WTC11 (cell line): ENCODE results near the gene ZNF554. TPM values are rescaled to one million over a fixed set of nuclear protein-coding genes. Genes with fewer than 3 reads are reported as not detected.
"Not testable (repeated sequence)": the region's sequence is repeated elsewhere in the genome, so short reads cannot be mapped to it uniquely, and the experiment has no call there.

Experiments used
- ATAC-seq: fragments of 200-7000 bp; cut with Tn5 transposase; 2 replicates; pipeline ENCODE4 v1.10.0; 2021; ENCODE audit warnings: mild to moderate bottlenecking, moderate library complexity
- CTCF ChIA-PET: fragments of 300-600 bp; sonication (Branson Sonifier 250); formaldehyde crosslinking; loops from one replicate; lab custom pipeline; 2021; ENCODE audit warnings: antibody characterized with exemption; lab: Charles Lee
- POLR2A ChIA-PET: fragments of 350-600 bp; sonication (Branson Sonifier 250); formaldehyde crosslinking; loops from one replicate; lab custom pipeline; 2021; ENCODE audit warnings: antibody characterized with exemption; lab: Charles Lee
- DNase-seq: peaks from one replicate; pipeline ENCODE4 v3.0.0; 2021; ENCODE audit warnings: low spot score
- H3K27ac Mint-ChIP-seq: 2 replicates; pipeline ENCODE4 v1.8.0; 2021; ENCODE audit warnings: mixed read lengths
- H3K27me3 Mint-ChIP-seq: 2 replicates; pipeline ENCODE4 v1.8.0; 2021; ENCODE audit warnings: low read depth, mild to moderate bottlenecking, moderate library complexity, mixed read lengths
- H3K36me3 Mint-ChIP-seq: 2 replicates; pipeline ENCODE4 v1.8.0; 2021; ENCODE audit warnings: mixed read lengths
- H3K4me1 Mint-ChIP-seq: 2 replicates; pipeline ENCODE4 v1.8.0; 2022; ENCODE audit warnings: mixed read lengths
- H3K4me3 Mint-ChIP-seq: 2 replicates; pipeline ENCODE4 v1.8.0; 2021; ENCODE audit warnings: mild to moderate bottlenecking, moderate library complexity, mixed read lengths
- H3K9me3 Mint-ChIP-seq: 2 replicates; pipeline ENCODE4 v1.8.0; 2021; ENCODE audit warnings: mixed read lengths
- ATF1 ChIP-seq: sonication (generic); formaldehyde crosslinking; IDR thresholded peaks from 2 replicates; pipeline ENCODE4 v1.8.1; 2023; ENCODE audit warnings: mild to moderate bottlenecking, moderate library complexity, missing genetic modification reagents
- ESRRA ChIP-seq: sonication (generic); formaldehyde crosslinking; IDR thresholded peaks from 2 replicates; pipeline ENCODE4 v1.8.1; 2022; ENCODE audit warnings: mild to moderate bottlenecking, missing genetic modification reagents, borderline replicate concordance
- FOXK1 ChIP-seq: sonication (generic); formaldehyde crosslinking; IDR thresholded peaks from 2 replicates; pipeline ENCODE4 v1.8.0; 2022; ENCODE audit warnings: mild to moderate bottlenecking, moderate library complexity, missing genetic modification reagents
- IRF2 ChIP-seq: sonication (generic); formaldehyde crosslinking; IDR thresholded peaks from 2 replicates; pipeline ENCODE4 v1.8.0; 2022; ENCODE audit warnings: low read depth, missing genetic modification reagents, borderline replicate concordance
- KAT7 ChIP-seq: sonication (generic); formaldehyde crosslinking; IDR thresholded peaks from 2 replicates; pipeline ENCODE4 v1.8.1; 2023; ENCODE audit warnings: missing genetic modification reagents, mild to moderate bottlenecking, borderline replicate concordance
- MXD4 ChIP-seq: fragments of 250-450 bp; sonication (Bioruptor Pico); IDR thresholded peaks from 2 replicates; pipeline ENCODE4 v1.8.0; 2021; ENCODE audit warnings: mild to moderate bottlenecking, moderate library complexity, borderline replicate concordance
- NR1H2 ChIP-seq: sonication (generic); formaldehyde crosslinking; IDR thresholded peaks from 2 replicates; pipeline ENCODE4 v1.9.0; 2021; ENCODE audit warnings: mild to moderate bottlenecking, moderate library complexity, missing genetic modification reagents
- PRRX2 ChIP-seq: fragments of 250-450 bp; sonication (Bioruptor Pico); IDR thresholded peaks from 2 replicates; pipeline ENCODE4 v1.8.0; 2021; ENCODE audit warnings: mild to moderate bottlenecking
- RORB ChIP-seq: fragments of 250-450 bp; sonication (Bioruptor Pico); IDR thresholded peaks from 2 replicates; pipeline ENCODE4 v1.9.0; 2021; ENCODE audit warnings: mild to moderate bottlenecking
- SMAD3 ChIP-seq: sonication (generic); formaldehyde crosslinking; IDR thresholded peaks from 2 replicates; pipeline ENCODE4 v1.8.0; 2022; ENCODE audit warnings: missing genetic modification reagents, mild to moderate bottlenecking, borderline replicate concordance
- SMAD4 ChIP-seq: sonication (generic); formaldehyde crosslinking; IDR thresholded peaks from 2 replicates; pipeline ENCODE4 v1.8.0; 2022; ENCODE audit warnings: mild to moderate bottlenecking, missing genetic modification reagents
- SOX15 ChIP-seq: fragments of 250-450 bp; sonication (Bioruptor Pico); IDR thresholded peaks from 2 replicates; pipeline ENCODE4 v1.9.0; 2021; ENCODE audit warnings: mild to moderate bottlenecking
- SP1 ChIP-seq: sonication (generic); formaldehyde crosslinking; conservative IDR thresholded peaks from 2 replicates; pipeline ENCODE4 v1.8.1; 2022; ENCODE audit warnings: missing genetic modification reagents
- STAT6 ChIP-seq: sonication (generic); formaldehyde crosslinking; conservative IDR thresholded peaks from 2 replicates; pipeline ENCODE4 v1.8.1; 2023; ENCODE audit warnings: mild to moderate bottlenecking, low read depth, missing genetic modification reagents, moderate library complexity
- ZBTB43 ChIP-seq: sonication (generic); formaldehyde crosslinking; IDR thresholded peaks from 2 replicates; pipeline ENCODE4 v1.8.1; 2023; ENCODE audit warnings: mild to moderate bottlenecking, missing genetic modification reagents
- ZNF121 ChIP-seq: sonication (generic); formaldehyde crosslinking; IDR thresholded peaks from 2 replicates; pipeline ENCODE4 v1.8.0; 2023; ENCODE audit warnings: missing genetic modification reagents
- ZNF317 ChIP-seq: sonication (generic); formaldehyde crosslinking; IDR thresholded peaks from 2 replicates; pipeline ENCODE4 v1.8.1; 2023; ENCODE audit warnings: low read depth, mild to moderate bottlenecking, moderate library complexity, missing genetic modification reagents, borderline replicate concordance
- ZNF671 ChIP-seq: fragments of 250-450 bp; sonication (Bioruptor Pico); IDR thresholded peaks from 2 replicates; pipeline ENCODE4 v1.8.0; 2021; ENCODE audit warnings: mild to moderate bottlenecking
- total RNA-seq: library from RNA; stranded (reverse); gene quantifications from 3 replicates; pipeline ENCODE4 v1.2.3, GENCODE V29; 2021
- TF ChIP-seq, protein P1 (sequence below): fragments of 250-450 bp; sonication (Bioruptor Pico); conservative IDR thresholded peaks from 2 replicates; pipeline ENCODE4 v1.9.0; 2021; ENCODE audit warnings: mild to moderate bottlenecking
- TF ChIP-seq, protein P2 (sequence below): sonication (generic); formaldehyde crosslinking; IDR thresholded peaks from 2 replicates; pipeline ENCODE4 v1.8.0; 2022; ENCODE audit warnings: mild to moderate bottlenecking, missing genetic modification reagents

ZNF554 gene
- total RNA-seq, 1 experiment from 2014 or later = 5.7 TPM

DNA sequence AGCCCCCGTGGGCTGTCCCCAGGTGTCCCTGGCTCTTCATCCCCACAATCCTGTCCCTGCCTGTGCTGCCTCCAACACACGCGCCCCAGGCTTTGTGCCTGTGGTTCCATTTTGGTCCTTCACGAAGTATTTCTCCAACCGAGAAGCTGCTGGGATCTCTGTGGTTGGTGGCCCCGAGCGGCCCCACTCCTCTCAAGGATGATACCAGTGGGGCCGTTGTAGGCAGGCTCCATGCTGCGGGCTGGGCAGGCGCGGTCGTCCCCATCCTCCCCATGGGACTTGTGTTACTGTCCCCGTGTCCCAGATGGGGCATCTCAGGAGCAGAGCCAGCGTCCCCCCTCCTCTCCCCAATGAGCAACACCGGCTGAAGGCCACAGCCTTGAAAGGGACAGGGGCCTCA, 3.7 kb upstream of the ZNF554 start (continued):
- TF ChIP-seq, protein P1, sequence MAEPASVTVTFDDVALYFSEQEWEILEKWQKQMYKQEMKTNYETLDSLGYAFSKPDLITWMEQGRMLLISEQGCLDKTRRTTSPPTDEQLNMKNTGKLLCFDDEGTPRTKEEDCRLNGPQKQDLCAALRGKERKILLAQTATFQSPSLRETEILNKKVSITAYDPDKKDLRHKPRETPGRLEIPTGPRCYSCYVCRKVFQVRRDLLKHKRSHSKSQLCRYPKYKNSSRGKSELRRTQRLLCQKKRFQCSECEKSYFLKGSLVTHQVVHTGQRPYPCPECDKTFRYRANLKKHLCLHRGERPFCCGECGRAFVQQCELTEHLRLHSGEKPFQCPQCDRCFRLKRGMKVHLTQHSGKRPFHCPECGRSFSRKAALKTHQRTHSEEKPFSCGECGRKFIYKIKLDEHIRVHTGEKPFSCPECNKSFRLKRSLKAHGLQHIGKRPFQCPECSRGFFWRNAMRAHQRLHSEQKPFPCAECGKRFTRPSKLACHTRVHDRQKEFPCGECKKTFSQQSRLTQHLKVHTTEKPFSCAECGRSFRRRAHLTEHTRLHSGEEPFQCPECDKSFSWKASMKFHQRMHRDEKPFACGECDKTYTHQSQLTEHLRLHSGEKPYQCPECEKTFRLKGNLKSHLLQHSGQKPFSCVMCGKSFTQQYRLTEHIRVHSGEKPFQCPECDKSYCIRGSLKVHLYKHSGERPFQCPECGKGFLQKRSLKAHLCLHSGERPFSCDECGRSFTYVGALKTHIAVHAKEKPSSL = no peak
- TF ChIP-seq ZBTB43 (CRISPR knock-in tag) = no peak
- no peak for TF ChIP-seq ZNF671 (CRISPR knock-in tag)
- TF ChIP-seq STAT6 (CRISPR knock-in tag) = no peak
- TF ChIP-seq RORB = no peak
- TF ChIP-seq SOX15 (CRISPR knock-in tag) = no peak
- no peak for TF ChIP-seq SMAD3 (CRISPR knock-in tag)

DNA sequence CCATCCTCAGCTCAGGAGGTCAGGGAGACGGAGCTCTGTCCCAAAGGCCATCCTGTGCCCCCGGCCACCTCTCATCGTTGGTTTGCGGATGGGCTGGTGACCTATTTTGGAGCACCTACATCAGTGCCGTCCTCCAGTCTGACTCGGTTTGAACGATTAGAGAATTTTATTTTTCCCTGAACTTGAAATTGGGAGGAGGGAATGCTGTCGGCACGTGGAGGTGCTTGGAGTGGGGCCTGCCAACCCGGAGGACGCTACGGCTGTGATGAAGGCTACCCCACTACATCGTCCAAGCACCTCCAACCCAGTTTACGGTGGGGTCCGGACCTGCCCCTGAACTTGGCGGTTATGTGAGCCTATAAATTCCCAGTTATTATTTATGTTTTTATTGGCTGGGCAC, 3.0 kb upstream of the ZNF554 start:
- no peak for ATAC-seq
- ChIA-PET POLR2A (no interaction called here), CTCF (no interaction called here)
- Mint-ChIP-seq H3K27me3 (no peaks in the 10 kb centered on the region), H3K4me3 (no peak overlapping the region), H3K27ac (no peak overlapping the region), H3K9me3 (no peaks in the 10 kb centered on the region; the same call in 1 of the 2 replicates)
- no peak for DNase-seq
- TF ChIP-seq SMAD4 (CRISPR knock-in tag) (no peak), MXD4 (CRISPR knock-in tag) (no peak), ZBTB43 (CRISPR knock-in tag) (no peak), ZNF671 (CRISPR knock-in tag) (no peak), FOXK1 (CRISPR knock-in tag) (no peak), IRF2 (CRISPR knock-in tag) (no peak), SP1 (CRISPR knock-in tag) (no peak), ZNF317 (CRISPR knock-in tag) (no peak), PRRX2 (CRISPR knock-in tag) (no peak), ESRRA (no peak), KAT7 (CRISPR knock-in tag) (no peak), SMAD3 (CRISPR knock-in tag) (no peak), NR1H2 (CRISPR knock-in tag) (no peak), ATF1 (CRISPR knock-in tag) (no peak), ZNF121 (CRISPR knock-in tag) (no peak), STAT6 (CRISPR knock-in tag) (no peak)
- TF ChIP-seq, protein P2, sequence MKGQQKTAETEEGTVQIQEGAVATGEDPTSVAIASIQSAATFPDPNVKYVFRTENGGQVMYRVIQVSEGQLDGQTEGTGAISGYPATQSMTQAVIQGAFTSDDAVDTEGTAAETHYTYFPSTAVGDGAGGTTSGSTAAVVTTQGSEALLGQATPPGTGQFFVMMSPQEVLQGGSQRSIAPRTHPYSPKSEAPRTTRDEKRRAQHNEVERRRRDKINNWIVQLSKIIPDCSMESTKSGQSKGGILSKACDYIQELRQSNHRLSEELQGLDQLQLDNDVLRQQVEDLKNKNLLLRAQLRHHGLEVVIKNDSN (CRISPR knock-in tag) = no peak
- TF ChIP-seq, all 79 proteins: peak for 0
- H3K4me1 Mint-ChIP-seq = no peaks in the 10 kb centered on the region
- H3K36me3 Mint-ChIP-seq = no peaks in the 10 kb centered on the region

- DNase-seq, CTCF ChIA-PET: not testable (repeated sequence)
These were observed 2.3 kb upstream of the ZNF554 start for GRCh38 chr19:2817237-2817829.

More at GRCh38 chr19:2817237-2817829, 2.3 kb upstream of the ZNF554 start:
- ATAC-seq, POLR2A ChIA-PET, H3K4me1 Mint-ChIP-seq, H3K36me3 Mint-ChIP-seq, H3K27me3 Mint-ChIP-seq, H3K9me3 Mint-ChIP-seq, H3K27ac Mint-ChIP-seq: not testable (repeated sequence)
- peak overlapping the region; percentile 12; the same call in 1 of the 2 replicates for H3K4me3 Mint-ChIP-seq
